HG02884 (cell line): Measurements from ENCODE around the gene FAM153A.
"Not testable (repeated sequence)": the region's sequence is repeated elsewhere in the genome, so short reads cannot be mapped to it uniquely, and the experiment has no call there.

Experiments used
- ATAC-seq: cut with Tn5 transposase; IDR thresholded peaks from one replicate; pipeline ENCODE4 v1.9.1; 2021; ENCODE audit warnings: mild to moderate bottlenecking, moderate library complexity; ENCODE audit not compliant: unreplicated experiment

Gene FAM153A

DNA sequence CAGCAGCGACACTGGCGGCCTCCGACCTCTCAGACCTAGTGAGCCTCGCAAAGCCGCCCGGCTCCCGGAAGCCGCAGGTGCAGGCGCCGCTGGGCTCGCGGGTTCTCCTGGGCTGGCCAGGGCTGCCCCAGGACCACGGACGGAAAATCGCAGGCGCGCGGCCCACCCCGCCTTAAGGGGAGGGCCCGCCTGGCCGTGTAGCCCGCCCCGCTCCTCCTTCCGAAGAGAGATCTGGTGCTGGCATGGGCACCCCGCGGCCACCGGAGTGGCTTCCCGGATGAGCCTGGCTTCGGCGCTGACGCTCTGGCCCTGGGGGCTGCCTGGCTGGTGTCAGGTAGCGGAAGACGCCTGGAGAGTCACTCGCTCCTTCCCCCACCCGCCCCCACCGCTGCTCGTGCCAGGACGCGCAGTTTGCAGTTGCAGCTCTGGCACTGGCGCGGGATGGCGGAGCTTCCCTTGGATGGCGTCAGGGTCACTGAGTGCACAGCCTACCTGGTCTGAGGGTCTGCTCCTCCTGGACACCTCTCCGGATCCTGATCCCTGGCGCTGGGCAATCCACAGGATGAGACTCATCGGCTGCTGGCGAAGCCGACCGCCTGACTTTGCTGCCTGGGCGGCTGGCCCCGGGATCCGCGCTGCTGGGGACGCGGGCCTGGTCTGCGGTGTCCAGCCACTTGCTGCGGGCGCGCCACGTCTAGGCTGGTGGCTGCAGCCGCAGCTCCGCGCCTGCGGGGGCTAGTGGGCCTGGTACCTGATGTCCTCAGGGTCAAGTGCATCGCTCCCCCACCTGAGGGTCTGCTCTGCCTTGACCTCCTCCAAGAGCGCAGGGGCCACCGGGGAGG is at the start of gene FAM153A:
Gene FAM153A, minus strand, starts transcription at position 108 of the 842 bp plus-strand sequence.
- not testable (repeated sequence) for ATAC-seq

DNA sequence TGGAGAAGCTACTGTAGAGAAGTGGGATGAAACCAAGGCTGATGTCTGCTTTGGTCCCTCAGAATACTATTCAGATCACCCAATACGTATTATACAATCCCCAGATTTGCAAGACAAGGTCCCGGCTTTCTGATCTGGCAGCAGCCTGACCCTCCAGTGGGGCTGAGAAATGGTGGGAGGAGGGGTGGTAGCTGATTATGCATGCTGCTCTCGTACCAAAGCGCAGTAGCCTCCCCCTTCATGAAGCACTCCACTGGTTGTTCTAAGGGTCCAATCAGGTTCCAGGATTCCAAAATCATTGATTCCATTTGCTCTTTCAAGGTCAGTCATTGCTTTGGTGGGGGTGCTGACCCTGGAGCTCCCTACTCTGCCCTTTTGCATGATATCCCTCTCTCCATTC is 49.6 kb upstream of the FAM153A start:
- ATAC-seq, result not testable (repeated sequence)

DNA sequence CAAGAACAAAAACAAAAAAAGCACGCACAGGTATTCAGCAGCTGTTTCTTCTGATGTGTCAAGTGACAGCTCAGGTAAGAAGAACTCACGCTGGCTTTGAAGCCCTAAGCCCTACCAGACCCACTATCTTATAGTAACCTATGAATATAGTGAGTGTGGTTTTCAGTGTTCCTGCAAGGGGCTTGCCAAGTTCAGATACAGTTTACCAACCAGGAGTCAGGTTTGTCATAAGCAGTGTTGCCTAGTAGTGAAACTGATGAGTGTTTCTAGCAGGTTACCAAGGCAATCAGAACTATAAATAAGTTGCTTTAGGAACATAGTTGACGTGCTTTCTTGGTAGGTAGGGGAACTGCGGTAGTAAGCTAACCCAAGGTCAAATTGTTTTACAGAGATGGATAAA is 43.4 kb upstream of the FAM153A start:
- ATAC-seq, result not testable (repeated sequence)

DNA sequence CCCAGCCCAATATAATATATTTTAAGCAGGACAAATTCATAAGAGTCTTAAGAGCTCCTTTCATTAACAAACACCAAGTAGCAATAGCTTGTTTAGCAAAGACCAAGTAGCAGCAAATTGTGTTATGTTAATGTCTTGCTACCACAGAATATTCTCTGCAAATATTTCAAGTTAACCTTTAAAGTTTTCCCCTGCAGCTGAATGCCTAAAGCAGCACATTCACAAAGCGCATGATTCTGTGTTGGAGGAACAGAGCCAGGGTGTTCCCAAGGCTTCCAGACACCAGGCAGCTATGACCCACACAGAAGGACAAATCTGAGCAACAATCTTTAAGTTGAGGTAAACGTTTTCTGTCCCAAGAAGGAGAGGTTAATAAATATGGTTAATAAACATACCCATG is 42.1 kb upstream of the FAM153A start:
- not testable (repeated sequence) for ATAC-seq

DNA sequence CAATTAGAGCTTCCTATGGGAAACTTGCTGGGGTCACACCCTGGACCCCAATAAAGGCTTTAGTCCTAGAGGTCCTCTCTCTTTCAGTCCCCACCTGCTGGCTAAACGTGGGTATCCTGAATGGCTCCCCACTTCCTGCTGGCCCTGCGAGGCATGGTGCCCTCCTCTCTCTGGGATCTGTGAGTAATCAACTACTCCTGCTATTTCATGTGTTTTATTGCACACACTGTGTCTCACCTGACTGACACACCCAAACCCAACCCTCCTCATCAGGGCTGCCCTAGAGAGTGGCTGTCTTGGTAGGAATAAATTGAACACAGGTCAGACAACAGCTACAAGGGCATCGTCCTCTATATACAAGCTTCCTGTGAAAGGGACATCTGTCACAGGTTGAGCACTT is 39.8 kb upstream of the FAM153A start:
- not testable (repeated sequence) for ATAC-seq

DNA sequence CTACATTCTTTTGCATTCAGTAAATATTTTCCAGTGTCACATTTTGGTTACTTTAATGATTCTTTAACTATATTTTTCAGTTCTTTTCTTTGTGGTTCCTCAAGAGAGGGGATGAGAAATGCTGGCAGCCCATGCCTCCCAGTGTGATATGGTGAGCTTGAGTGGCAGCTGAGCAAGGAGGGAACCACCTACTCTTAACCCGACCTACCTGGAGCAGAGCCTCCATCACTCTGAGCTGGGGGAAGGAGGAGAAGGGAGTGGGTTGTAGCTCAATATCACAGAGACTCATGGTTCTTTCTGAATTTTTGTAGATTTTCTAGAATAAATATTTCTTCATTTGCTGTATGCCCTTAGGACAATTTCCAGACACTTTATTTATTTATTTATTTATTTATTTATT is 37.0 kb upstream of the FAM153A start:
- not testable (repeated sequence) for ATAC-seq

DNA sequence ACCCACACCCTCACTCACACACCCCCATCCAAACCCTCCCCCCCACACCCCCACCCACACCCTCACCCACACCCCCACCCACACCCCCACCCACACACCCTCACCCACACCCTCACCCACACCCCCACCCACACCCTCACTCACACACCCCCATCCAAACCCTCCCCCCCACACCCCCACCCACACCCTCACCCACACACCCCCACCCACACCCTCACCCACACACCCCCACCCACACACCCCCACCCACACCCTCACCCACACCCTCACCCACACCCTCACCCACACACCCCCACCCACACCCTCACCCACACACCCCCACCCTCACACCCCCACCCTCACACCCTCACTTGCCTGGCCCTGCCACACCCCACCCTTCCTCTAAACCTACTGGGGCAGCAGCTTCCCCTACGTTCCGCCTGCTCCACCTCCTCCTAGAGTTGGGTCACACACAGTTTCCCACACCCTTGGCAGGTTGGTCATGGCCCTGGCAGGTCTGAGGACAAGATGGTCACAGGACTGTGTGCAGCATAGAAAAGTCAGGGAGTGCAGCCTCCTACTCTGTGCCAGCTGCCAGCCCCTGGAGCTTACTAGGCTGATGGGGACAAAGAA is 30.2 kb upstream of the FAM153A start:
- ATAC-seq, result not testable (repeated sequence)

DNA sequence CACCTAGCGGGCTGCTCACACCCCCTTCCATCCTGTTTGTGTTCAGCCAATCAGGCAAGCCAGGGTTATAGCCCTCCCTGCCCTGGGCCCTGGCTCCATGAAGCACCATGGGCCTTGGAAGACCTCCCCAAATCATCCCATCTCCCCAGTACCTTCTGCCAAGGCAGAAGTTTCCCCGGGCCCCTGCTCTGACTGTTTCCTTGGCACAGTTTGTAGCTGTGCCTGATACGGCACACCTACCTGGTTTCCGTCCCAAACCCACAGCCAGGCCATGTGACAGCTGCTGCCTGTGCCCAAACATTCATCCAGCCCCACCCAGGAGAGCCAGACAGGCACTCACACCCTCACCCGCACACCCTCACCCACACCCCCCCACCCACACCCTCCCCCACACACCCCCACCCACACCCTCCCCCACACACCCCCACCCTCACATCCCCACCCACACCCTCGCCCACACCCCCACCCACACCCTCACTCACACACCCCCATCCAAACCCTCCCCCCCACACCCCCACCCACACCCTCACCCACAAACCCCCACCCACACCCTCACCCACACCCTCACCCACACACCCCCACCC is 29.6 kb upstream of the FAM153A start:
- not testable (repeated sequence) for ATAC-seq

DNA sequence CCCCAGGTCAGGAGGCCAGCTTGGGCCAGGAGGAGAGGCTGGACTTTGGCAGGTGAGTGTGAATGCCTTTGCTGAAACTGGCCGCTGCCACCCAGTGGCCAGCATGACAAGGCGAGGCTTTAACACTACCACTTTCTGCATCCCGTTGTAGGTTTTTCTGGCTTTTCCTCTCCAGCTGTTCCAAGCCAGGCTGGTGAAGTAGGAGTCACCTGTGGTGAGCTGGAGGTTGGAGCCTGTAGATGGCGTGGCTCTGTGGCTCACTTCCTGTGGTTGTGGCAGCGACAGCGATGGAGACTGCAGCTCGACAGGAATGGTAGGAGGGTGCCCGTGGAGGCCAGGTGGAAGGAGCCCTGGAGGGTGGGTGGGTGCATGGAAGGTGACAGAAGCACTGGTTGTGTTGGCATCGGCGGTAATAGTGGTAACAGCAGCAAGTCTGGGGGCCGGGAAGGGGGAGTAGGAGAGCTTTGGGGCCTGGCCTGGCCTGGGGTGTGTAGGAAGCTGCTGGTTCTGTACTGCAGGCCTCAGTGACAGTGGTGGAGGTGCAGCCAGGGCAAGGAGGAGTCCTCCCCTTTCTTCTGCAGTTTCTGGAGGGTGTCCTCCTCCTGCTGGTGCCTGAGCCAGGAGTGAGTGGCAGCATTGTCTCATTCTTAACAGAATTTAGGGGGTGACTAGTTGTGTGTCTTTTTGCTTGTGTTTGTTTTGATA is 26.7 kb upstream of the FAM153A start:
- not testable (repeated sequence) for ATAC-seq

DNA sequence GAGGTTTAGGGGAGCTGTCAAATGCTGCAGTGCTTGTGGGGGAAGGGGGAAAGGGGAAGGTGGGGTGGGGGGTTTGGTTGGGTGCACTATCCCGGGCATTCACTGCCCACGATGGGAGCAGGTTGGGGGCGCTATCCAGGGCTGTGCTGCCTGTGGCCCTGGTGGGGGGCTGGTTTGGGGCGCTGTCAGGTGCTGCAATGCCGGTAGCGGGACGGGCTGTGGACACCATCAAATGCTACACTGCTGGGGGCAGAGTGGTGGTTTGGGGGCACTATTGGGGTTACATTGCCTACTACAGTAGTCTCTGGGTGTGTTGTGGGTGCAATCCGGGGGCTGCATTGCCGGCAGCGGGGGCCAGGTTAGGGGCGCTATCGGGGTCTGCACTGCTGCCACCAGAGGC is 25.7 kb upstream of the FAM153A start:
- not testable (repeated sequence) for ATAC-seq

DNA sequence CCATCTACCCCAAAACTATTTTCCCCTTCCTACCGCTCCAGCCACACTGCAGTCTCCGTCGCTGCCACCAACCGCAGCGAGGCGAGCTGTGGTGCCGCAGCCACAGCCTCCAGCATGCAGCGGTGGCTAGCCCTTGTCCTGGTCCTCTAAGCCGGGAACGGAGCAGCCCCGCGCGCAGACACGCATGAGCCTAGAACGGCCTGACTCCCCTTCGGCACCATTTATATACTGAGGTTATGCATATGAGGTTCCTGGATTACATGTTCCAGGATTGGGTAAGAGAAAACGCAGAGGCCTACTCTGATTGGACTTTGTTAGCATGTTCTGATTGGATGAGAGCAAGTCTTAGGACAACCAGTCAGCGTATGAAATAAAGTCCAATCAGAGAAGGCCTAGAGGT is 24.6 kb upstream of the FAM153A start:
- not testable (repeated sequence) for ATAC-seq

DNA sequence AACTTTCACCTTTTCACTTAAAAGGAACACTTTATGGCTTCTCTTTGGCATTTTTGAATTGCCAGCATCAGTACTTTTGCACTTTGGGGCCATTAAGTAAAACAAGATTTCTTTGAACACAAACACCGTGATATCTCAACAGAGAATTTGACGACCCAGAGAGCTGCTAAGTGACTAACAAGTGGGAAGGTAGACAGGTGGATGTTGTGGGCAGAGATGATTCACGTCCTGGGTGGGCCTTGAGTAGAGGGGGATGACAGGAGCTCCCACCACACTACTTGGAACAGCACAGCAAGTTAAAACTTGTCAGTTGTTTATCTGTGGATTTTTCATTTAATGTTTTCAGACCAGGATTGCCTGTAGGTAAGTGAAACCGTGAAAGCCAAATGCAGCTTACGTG is 18.7 kb upstream of the FAM153A start:
- ATAC-seq, result not testable (repeated sequence)

DNA sequence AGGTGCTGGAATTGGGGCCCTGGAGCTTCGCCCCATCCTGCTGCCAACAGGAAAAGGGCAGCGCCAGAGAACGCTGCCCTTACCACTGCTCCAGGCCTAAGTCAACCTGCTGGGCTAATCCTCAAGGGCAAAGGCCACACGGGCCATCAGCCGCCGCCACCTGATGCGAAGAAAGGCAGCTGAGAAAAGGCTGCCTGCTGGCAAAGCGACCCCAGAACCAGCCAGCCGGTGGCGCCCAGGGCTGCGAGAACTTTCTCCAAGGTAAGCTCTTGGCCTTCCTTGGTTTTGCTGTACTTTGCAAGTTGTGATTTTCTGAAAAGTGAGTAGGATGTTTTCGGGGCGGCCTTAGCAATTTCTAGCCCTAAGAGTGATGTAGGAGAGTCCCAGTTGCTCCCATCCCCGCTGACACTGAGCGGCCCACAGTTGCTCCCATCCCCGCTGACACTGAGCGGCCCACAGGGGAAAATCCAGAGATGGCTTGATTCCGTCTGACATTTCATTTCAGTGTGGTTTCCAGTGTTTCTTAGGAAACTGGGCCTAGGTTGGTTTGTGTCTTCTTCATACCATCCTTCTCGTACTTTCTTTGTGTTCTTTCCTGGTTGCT is 15.6 kb upstream of the FAM153A start:
- not testable (repeated sequence) for ATAC-seq

DNA sequence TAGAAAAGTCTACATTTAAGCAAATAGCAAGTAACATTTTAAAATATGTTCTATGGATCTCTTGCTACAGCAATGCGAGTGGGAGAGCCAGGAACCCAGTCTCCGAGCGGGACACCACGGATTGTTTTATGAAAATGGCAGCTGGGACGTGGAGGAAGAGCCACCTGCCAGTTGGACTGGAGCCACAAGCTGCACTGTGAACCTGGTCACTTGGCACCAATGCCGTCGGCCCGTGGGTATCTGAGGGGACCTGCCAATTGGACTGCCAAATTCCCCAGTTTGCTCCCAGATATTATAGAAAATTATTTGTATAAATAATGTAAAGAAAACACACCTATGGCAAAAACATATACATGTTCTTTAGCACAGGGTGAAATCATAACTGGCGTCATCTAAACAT is 10.6 kb upstream of the FAM153A start:
- ATAC-seq, result not testable (repeated sequence)

DNA sequence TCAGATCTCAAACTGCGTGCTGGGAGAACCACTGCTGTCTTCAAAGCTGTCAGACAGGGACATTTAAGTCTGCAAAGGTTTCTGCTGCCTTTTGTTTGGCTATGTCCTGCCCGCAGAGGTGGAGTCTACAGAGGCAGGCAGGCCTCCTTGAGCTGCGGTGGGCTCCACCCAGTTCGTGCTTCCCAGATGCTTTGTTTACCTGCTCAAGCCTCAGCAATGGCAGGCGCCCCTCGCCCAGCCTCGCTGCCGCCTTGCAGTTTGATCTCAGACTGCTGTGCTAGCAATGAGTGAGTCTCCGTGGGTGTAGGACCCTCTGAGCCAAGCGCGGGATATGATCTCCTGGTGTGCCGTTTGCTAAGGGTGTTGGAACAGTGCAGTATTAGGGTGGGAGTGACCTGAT is 8.9 kb upstream of the FAM153A start:
- not testable (repeated sequence) for ATAC-seq

DNA sequence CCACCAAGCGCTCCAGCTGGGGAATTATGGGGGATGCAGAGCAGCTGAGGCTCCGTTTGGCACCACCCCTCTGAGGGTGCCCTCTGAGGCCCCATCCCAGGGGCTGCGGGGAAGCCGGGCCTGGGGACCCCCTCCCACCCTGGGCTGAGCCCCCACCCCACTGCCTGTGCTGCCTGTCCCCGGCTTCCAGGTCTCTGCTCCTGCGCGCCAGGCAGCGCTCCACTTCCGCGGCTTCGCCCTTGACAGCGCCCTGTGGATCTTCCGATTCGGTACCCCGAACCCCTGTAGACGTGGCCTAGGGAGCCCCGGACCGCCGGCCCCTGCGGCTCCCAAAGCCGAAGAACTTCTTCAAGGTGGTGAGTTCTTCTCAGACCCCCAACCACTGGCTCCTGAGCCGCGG is 530 bp downstream of the FAM153A start:
- ATAC-seq, result not testable (repeated sequence)

DNA sequence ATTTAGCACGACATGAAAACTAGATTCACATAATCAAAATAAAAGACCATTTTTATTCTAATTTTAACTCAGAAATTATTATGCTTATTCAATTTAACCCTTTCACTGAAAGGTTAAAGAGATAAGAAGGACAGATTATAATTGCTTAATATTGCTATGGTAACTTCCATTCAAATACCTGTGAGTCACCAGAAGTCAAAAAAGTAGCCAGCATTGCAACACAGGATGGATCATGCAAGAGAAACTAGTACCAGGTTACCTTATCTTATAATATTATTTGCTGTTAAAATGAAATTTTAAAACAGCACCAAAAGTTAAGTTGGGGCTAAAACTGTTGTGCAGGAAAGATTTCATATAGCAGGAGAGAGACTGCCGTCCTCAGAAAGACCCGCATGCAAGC is 11.5 kb downstream of the FAM153A start:
- not testable (repeated sequence) for ATAC-seq

DNA sequence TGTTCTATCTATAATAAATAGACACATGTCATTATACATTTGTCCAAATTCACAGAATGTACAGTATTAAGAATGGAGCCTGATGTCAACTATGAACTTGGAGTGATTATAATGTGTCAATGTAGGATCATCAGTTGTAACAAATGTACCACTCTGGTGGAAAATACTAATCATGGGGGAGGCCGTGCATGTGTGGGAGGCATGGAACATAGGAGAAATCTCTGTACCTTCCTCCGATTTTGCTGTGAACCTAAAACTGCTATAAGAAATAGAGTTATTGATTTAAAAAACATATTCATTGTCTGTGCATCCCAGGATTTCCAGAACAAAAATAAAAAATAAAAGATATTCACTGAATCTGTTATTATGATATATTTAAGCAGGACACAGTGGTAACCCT is 12.1 kb downstream of the FAM153A start:
- not testable (repeated sequence) for ATAC-seq

DNA sequence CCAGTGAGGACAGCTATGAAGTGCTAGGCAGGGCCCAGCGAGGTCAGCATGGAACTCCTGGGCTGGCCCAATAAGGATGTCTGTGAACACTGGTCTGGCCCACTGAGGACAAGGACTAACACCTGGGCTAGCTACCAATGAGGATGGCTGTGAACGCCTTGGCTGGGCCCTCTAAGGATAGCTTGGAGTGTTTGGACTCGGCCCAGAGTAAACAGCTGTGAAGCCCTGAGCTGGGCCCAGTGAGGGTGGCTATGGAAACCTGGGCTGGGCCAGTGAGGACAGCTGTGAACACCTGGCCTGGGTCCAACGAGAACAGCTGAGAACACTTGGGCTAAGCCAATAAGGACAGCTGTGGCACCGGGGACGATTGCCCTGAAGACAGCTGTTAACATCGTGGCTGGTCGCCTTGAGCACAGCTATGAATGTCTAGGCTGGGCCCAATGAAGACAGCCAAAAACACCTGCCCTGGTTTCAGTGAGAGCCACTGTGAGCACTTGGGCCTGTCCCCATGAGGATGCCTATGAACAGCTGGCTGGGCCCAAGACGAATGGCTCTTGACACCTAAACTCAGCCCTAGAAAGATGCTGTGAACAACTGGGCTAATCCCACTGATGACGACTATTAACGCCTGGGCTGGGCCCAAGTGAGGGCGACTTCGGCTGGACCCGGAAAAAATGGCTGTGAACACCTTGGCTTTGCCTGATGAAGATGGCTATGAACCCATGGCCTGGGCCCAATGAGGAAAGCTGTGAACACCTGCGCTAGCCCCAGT is 18.8 kb downstream of the FAM153A start:
- not testable (repeated sequence) for ATAC-seq

DNA sequence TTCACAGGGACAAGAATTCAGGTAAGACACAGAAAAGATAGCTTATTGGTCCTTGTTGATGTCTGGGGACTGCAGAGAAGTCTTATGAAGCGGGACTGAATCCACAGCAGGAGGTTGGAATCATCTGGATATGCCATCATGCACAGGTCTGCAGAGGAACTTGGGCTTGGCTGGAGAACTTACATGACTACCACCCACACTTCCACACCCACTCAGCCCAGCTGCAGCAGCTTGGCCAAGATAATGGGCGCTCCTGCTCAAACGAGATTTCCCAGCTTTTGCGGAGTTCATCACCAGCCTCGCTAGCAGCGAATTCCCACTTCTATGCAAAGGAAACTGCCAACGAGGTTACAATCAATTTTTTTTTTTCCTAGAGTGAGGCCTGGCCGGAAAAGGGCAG is 21.7 kb downstream of the FAM153A start:
- ATAC-seq, result not testable (repeated sequence)
